Calu3 (cell line): ENCODE results near the gene SMC5. TPM values are rescaled to one million over a fixed set of nuclear protein-coding genes. Genes with fewer than 3 reads are reported as not detected.

Experiments
- BruUV-seq: library from RNA; stranded (reverse); fragments of 400-500 nt; replicated peaks from 2 replicates; lab custom pipeline; 2021; lab: Mats Ljungman, UMichigan
- CTCF ChIA-PET: fragments of 300-600 bp; sonication (Branson Sonifier 250); formaldehyde crosslinking; loops from one replicate; lab custom pipeline; 2022; ENCODE audit warnings: antibody characterized with exemption; lab: Charles Lee
- DNase-seq: peaks from one replicate; pipeline ENCODE4 v3.0.0; 2022
- H3K27ac Mint-ChIP-seq: one replicate; pipeline ENCODE4 v1.8.0; 2022; ENCODE audit warnings: mixed read lengths; ENCODE audit not compliant: unreplicated experiment
- H3K27me3 Mint-ChIP-seq: one replicate; pipeline ENCODE4 v1.8.0; 2022; ENCODE audit warnings: mixed read lengths; ENCODE audit not compliant: unreplicated experiment
- H3K36me3 Mint-ChIP-seq: one replicate; pipeline ENCODE4 v1.8.0; 2022; ENCODE audit warnings: mild to moderate bottlenecking, moderate library complexity, mixed read lengths; ENCODE audit not compliant: insufficient read depth, unreplicated experiment
- H3K4me1 Mint-ChIP-seq: one replicate; pipeline ENCODE4 v1.8.0; 2022; ENCODE audit warnings: mild to moderate bottlenecking, low read depth, mixed read lengths; ENCODE audit not compliant: unreplicated experiment
- H3K4me3 Mint-ChIP-seq: one replicate; pipeline ENCODE4 v1.8.0; 2022; ENCODE audit warnings: mild to moderate bottlenecking, low read depth, moderate library complexity, mixed read lengths; ENCODE audit not compliant: unreplicated experiment
- H3K9me3 Mint-ChIP-seq: one replicate; pipeline ENCODE4 v1.8.0; 2022; ENCODE audit warnings: low read depth, mixed read lengths; ENCODE audit not compliant: unreplicated experiment
- intact Hi-C: fragments of 100-400 bp; cut with micrococcal nuclease; formaldehyde crosslinking; loops from one replicate; pipeline ENCODE4 v1.10.0; 2022; ENCODE audit not compliant: unreplicated experiment
- total RNA-seq: library from RNA; stranded (reverse); gene quantifications from 2 replicates; pipeline ENCODE4 v1.2.3, GENCODE V29; 2022
- TF ChIP-seq, protein P1 (sequence below): fragments of 200-600 bp; IDR thresholded peaks from one replicate; pipeline ENCODE4 v1.8.0; 2022; ENCODE audit warnings: antibody characterized with exemption; ENCODE audit not compliant: unreplicated experiment

The SMC5 gene
- total RNA-seq, 1 experiment from 2014 or later = 28.6 TPM

GRCh38 chr9:70262366-70262765 lies 3.6 kb downstream of the SMC5 start:
- Mint-ChIP-seq H3K36me3 (peaks cover 58% of the 10 kb centered on the region), H3K4me1 (peaks cover 30% of the 10 kb centered on the region), H3K4me3 (peak overlapping the region; percentile 97), H3K9me3 (no peaks in the 10 kb centered on the region), H3K27ac (peak overlapping the region; percentile 67), H3K27me3 (no peaks in the 10 kb centered on the region)
- intact Hi-C loops = no loop called here
- DNase-seq = no peak
- BruUV-seq = no TSS peak
- TF ChIP-seq, protein P1, sequence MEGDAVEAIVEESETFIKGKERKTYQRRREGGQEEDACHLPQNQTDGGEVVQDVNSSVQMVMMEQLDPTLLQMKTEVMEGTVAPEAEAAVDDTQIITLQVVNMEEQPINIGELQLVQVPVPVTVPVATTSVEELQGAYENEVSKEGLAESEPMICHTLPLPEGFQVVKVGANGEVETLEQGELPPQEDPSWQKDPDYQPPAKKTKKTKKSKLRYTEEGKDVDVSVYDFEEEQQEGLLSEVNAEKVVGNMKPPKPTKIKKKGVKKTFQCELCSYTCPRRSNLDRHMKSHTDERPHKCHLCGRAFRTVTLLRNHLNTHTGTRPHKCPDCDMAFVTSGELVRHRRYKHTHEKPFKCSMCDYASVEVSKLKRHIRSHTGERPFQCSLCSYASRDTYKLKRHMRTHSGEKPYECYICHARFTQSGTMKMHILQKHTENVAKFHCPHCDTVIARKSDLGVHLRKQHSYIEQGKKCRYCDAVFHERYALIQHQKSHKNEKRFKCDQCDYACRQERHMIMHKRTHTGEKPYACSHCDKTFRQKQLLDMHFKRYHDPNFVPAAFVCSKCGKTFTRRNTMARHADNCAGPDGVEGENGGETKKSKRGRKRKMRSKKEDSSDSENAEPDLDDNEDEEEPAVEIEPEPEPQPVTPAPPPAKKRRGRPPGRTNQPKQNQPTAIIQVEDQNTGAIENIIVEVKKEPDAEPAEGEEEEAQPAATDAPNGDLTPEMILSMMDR = no peak
- CTCF ChIA-PET = no interaction called here

DNA sequence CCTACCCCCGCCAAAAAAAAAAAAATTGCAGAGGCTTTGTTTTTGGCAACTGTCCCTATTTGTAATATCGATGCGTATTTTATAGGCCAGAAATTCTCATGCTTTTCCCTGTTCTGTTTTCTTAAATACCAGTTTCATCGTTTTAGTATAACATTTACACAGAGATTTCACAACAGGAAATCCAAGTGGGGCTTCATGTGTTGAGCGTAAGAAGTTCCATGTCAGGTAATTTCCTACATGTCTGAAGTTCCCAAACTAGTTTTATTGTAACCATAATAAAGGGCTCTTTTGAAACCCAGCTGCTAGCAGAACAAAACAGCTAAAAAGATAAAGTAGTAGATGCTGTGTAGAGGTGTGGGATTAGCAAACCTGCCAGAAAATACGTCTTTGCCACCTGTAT lies 4.2 kb downstream of the SMC5 start:
- BruUV-seq = no TSS peak
- peak overlapping the region; percentile 67 for H3K27ac Mint-ChIP-seq
- TF ChIP-seq, protein P1 = no peak
- CTCF ChIA-PET = no interaction called here
- intact Hi-C loops = no loop called here
- no peaks in the 10 kb centered on the region for H3K9me3 Mint-ChIP-seq
- DNase-seq = no peak
- no peaks in the 10 kb centered on the region for H3K27me3 Mint-ChIP-seq
- H3K4me3 Mint-ChIP-seq = peak overlapping the region; percentile 97
- H3K4me1 Mint-ChIP-seq = peaks cover 25% of the 10 kb centered on the region
- peaks cover 56% of the 10 kb centered on the region for H3K36me3 Mint-ChIP-seq

DNA sequence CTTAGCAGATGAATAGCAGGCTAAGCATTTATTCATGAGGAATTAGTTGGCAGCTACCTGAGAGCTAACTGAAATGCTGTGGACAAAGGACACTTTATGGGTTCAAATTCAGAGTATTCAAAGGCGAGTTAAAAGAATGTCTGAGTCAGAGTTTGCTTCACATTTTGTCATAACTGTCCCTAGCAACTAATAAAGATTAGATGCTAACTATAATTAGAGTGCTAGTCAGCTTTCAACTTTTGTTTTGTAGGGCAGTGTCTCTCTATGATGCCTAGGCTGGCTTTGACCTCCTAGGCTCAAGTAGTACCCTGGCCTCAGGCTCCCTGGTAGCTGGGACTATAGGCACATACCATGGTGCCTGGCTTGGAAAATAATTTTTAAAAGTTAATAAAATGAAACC lies 4.6 kb downstream of the SMC5 start:
- Mint-ChIP-seq H3K4me3 (no peak overlapping the region), H3K36me3 (peaks cover 51% of the 10 kb centered on the region), H3K4me1 (peaks cover 25% of the 10 kb centered on the region), H3K27ac (peak overlapping the region; percentile 67), H3K9me3 (no peaks in the 10 kb centered on the region), H3K27me3 (no peaks in the 10 kb centered on the region)
- TF ChIP-seq, protein P1 = no peak
- CTCF ChIA-PET = no interaction called here
- no peak for DNase-seq
- no TSS peak for BruUV-seq
- intact Hi-C loops = no loop called here

DNA sequence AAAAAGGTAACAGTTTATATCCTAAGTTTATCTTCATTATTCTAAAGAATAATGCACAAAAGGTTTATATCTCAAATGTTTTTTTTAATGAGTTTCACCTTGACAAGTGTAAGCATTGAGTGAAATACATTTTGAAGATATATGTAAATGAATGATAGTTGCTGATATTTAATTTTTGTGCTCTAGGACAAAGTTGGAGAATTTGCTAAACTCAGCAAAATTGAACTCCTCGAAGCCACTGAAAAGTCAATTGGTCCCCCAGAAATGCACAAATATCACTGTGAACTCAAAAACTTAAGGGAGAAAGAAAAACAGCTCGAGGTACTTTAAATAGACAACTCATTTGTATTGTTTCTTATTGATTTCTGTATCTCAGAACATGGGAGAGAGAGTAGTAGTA lies 19.5 kb downstream of the SMC5 start:
- DNase-seq = no peak
- TF ChIP-seq, protein P1 = no peak
- no TSS peak for BruUV-seq
- intact Hi-C loops = no loop called here
- H3K9me3 Mint-ChIP-seq = no peaks in the 10 kb centered on the region
- H3K4me3 Mint-ChIP-seq = no peak overlapping the region
- no peaks in the 10 kb centered on the region for H3K4me1 Mint-ChIP-seq
- no peak overlapping the region for H3K27ac Mint-ChIP-seq
- peaks cover 25% of the 10 kb centered on the region for H3K36me3 Mint-ChIP-seq
- CTCF ChIA-PET = no interaction called here
- H3K27me3 Mint-ChIP-seq = no peaks in the 10 kb centered on the region
